Spinal cord (tissue), 10 donors: ENCODE results near the gene PLCL1. TPM values are rescaled to one million over a fixed set of nuclear protein-coding genes. Genes with fewer than 3 reads are reported as not detected.

Source experiments
- DNase-seq, 6 donors: peaks; one replicate each; pipeline versions ENCODE4 v3.0.0 to v3.0.0-alpha.2; 2013 to 2015; ENCODE audit warnings: low spot score in 6 of 6, low read depth in 4 of 6
- H3K27ac ChIP-seq: one replicate; pipeline ENCODE4 v1.5.1; 2013; ENCODE audit warnings: low read depth, low read length, control low read depth
- H3K27me3 ChIP-seq: one replicate; pipeline ENCODE4 v1.6.1; 2013; ENCODE audit warnings: low read length; ENCODE audit not compliant: control insufficient read depth, insufficient read depth
- H3K36me3 ChIP-seq: one replicate; pipeline ENCODE4 v1.6.1; 2013; ENCODE audit warnings: low read length; ENCODE audit not compliant: control insufficient read depth, insufficient read depth
- H3K4me1 ChIP-seq: one replicate; pipeline ENCODE4 v1.6.1; 2013; ENCODE audit warnings: low read length; ENCODE audit not compliant: control insufficient read depth, insufficient read depth
- H3K4me3 ChIP-seq: one replicate; pipeline ENCODE4 v1.5.1; 2013; ENCODE audit warnings: low read depth, low read length, control low read depth
- H3K9me3 ChIP-seq: one replicate; pipeline ENCODE4 v1.6.1; 2013; ENCODE audit warnings: low read length; ENCODE audit not compliant: control insufficient read depth, insufficient read depth
- WGBS: methylation state at CpG from one replicate; pipeline ENCODE4 v1.1.5; 2013; ENCODE audit warnings: missing lambda C conversion rate; ENCODE audit not compliant: insufficient coverage; 5-methylcytosine and 5-hydroxymethylcytosine counted together
- polyA plus RNA-seq, 2 donors: library from polyadenylated mRNA; unstranded; fragments of 120-200 nt; gene quantifications; one replicate each; pipeline ENCODE4 v1.2.1, GENCODE V29; 2013; ENCODE audit not compliant: insufficient read length in 2 of 2
- total RNA-seq, 2 donors: library from RNA; depleted of rRNA in 1 of 2; stranded (reverse); fragments of 120-200 nt in 1 of 2; fragments of >200 nt in 1 of 2; gene quantifications; one replicate each; pipeline versions ENCODE4 v1.2.3 to v1.2.4, GENCODE V29; 2013 to 2014
- donor health status: healthy.

Gene PLCL1
- total and polyA plus RNA-seq, 4 donors: 9.5 to 22.0 (median 13.5) TPM

- H3K27me3 ChIP-seq: no peaks in the 10 kb centered on the region
- H3K9me3 ChIP-seq: no peaks in the 10 kb centered on the region
- no peak overlapping the region for H3K27ac ChIP-seq
- H3K36me3 ChIP-seq: no peaks in the 10 kb centered on the region
- H3K4me1 ChIP-seq: no peaks in the 10 kb centered on the region
- no peak for DNase-seq
- no peak overlapping the region for H3K4me3 ChIP-seq
- WGBS: 100% methylated on average over 1 of the region's 1 CpG
Measured at GRCh38 chr2:198143793-198144192, 339.4 kb downstream of the PLCL1 start.

- H3K9me3 ChIP-seq: no peaks in the 10 kb centered on the region
Measured at GRCh38 chr2:198144660-198145059, 340.3 kb downstream of the PLCL1 start.

DNA sequence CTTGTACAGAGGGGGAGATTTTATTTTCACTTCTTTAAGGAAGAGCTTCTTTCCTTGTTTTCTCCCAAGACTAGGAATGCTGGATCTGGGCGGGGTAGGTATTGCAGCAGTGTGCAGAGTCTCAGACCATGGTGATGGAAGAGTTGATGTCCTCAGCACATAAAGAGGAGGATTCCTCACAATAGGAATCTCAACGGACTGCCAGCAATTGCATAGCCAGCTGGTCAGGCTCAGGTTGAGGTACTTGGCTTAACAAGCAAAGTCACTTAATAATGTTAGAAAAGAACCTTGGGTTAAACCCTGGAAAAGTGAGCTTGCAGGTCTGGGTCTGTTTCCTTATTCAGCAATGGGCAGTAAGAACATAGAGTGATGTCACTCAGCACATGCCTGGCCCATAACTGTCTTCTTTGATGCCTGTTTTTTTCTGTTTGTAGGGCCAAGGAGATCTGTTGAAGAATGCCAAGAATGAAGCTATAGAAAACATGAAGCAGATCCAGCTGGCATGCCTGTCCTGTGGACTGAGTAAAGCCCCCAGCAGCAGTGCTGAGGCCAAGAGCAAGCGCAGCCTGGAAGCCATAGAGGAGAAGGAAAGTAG is 342.1 kb downstream of the PLCL1 start:
- 78% methylated on average over 2 of the region's 3 CpGs for WGBS
- no peaks in the 10 kb centered on the region for H3K9me3 ChIP-seq
- H3K36me3 ChIP-seq: no peaks in the 10 kb centered on the region
- no peak for DNase-seq
- no peaks in the 10 kb centered on the region for H3K27me3 ChIP-seq
- H3K27ac ChIP-seq: no peak overlapping the region
- no peaks in the 10 kb centered on the region for H3K4me1 ChIP-seq
- H3K4me3 ChIP-seq: no peak overlapping the region

More at GRCh38 chr2:198144660-198145059, 340.3 kb downstream of the PLCL1 start:
- DNase-seq: peak in 1 of 6 donors; percentile 42
- Histone ChIP-seq H3K36me3 (no peaks in the 10 kb centered on the region), H3K4me3 (no peak overlapping the region), H3K4me1 (no peaks in the 10 kb centered on the region), H3K27me3 (no peaks in the 10 kb centered on the region), H3K27ac (no peak overlapping the region)
- WGBS: 27% methylated on average over 2 of the region's 3 CpGs

DNA sequence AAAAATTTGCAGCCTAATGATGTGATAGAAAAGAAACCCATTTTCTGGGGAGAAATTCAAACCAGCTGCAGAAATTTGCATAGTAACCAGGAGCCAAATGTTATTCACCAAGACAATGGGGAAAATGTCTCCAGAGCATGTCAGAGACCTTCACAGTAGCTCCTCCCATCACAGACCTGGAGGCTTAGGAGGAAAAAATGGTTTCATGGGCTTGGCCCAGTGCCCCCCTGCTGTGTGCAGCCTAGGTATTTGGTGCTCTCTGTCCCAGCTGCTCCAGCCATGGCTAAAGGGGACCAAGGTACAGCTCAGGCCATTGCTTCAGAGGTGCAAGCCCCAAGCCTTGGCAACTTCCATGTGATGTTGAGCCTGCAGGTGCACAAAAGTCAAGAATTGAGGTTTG is 352.9 kb downstream of the PLCL1 start:
- Histone ChIP-seq H3K36me3 (no peaks in the 10 kb centered on the region), H3K4me3 (no peak overlapping the region), H3K4me1 (no peaks in the 10 kb centered on the region), H3K27me3 (no peaks in the 10 kb centered on the region), H3K27ac (no peak overlapping the region), H3K9me3 (peaks cover 3% of the 10 kb centered on the region)
- no peak for DNase-seq

DNA sequence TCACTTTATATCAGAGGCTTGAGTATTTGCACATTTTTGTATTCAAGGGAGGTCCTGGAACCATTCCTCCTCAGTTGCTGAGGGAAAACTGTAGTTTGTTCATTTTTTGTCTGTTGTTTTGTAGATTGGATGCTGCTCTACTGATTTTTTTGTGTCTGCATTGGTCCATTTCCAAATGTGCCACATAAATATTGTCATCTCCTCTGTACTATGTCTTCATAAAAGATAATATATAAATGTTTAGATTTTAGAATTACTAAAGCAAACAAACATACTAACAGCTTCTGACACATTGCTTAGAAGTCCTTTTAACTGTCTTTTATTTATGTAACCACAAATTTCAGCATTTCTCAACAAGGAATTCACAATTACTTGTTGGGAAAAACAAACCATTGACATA is 356.8 kb downstream of the PLCL1 start:
- Histone ChIP-seq H3K36me3 (no peaks in the 10 kb centered on the region), H3K27ac (no peak overlapping the region), H3K4me1 (no peaks in the 10 kb centered on the region), H3K9me3 (no peaks in the 10 kb centered on the region), H3K4me3 (no peak overlapping the region), H3K27me3 (no peaks in the 10 kb centered on the region)
- no peak for DNase-seq

- Histone ChIP-seq H3K27me3 (no peaks in the 10 kb centered on the region), H3K4me1 (no peaks in the 10 kb centered on the region), H3K27ac (no peak overlapping the region), H3K36me3 (no peaks in the 10 kb centered on the region), H3K4me3 (no peak overlapping the region), H3K9me3 (no peaks in the 10 kb centered on the region)
- no peak for DNase-seq
Measured at GRCh38 chr2:198162276-198162675, 357.9 kb downstream of the PLCL1 start.

GRCh38 chr2:198164843-198165242 is 360.4 kb downstream of the PLCL1 start:
- H3K9me3 ChIP-seq: no peaks in the 10 kb centered on the region
- H3K4me1 ChIP-seq: no peaks in the 10 kb centered on the region
- no peaks in the 10 kb centered on the region for H3K36me3 ChIP-seq
- H3K27ac ChIP-seq: no peak overlapping the region
- 100% methylated on average over 3 of the region's 6 CpGs for WGBS
- DNase-seq: no peak
- no peaks in the 10 kb centered on the region for H3K27me3 ChIP-seq
- no peak overlapping the region for H3K4me3 ChIP-seq

GRCh38 chr2:198165289-198165688 is 360.9 kb downstream of the PLCL1 start:
- Histone ChIP-seq H3K9me3 (no peaks in the 10 kb centered on the region), H3K36me3 (no peaks in the 10 kb centered on the region), H3K4me3 (no peak overlapping the region), H3K27me3 (no peaks in the 10 kb centered on the region), H3K27ac (no peak overlapping the region), H3K4me1 (no peaks in the 10 kb centered on the region)
- no peak for DNase-seq
- 97% methylated on average over 2 of the region's 4 CpGs for WGBS

DNA sequence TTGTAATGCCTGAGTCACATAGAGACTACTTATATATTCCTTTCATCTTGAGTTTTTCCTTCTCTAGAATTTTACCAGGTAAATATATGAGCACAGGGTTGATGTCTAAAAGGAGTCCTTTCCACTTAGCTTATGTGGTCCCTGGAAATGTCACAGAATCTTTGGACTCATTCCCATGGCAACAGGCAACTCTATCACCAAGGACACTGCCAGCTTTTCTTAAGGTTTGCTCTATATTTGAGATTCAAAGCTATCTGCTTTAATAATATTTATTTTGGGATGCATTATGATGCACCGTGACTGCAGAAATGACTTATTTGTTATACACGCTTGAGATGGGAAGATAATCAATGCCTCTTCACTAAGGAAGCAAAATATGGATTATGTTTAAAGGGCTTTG is 363.0 kb downstream of the PLCL1 start:
- 83% methylated on average over 1 of the region's 2 CpGs for WGBS
- Histone ChIP-seq H3K27ac (no peak overlapping the region), H3K4me1 (no peaks in the 10 kb centered on the region), H3K27me3 (no peaks in the 10 kb centered on the region), H3K9me3 (no peaks in the 10 kb centered on the region), H3K36me3 (no peaks in the 10 kb centered on the region), H3K4me3 (no peak overlapping the region)
- peak in 2 of 6 donors; percentile 40 to 55 for DNase-seq

GRCh38 chr2:198168651-198169050 is 364.3 kb downstream of the PLCL1 start:
- no peak for DNase-seq
- no peaks in the 10 kb centered on the region for H3K4me1 ChIP-seq
- no peak overlapping the region for H3K4me3 ChIP-seq
- no CpG with 5 or more reads among the region's 1 CpG for WGBS
- H3K9me3 ChIP-seq: no peaks in the 10 kb centered on the region
- no peaks in the 10 kb centered on the region for H3K36me3 ChIP-seq
- H3K27ac ChIP-seq: no peak overlapping the region
- no peaks in the 10 kb centered on the region for H3K27me3 ChIP-seq
